ENCODE data around the gene HNRNPU.
A peak's percentile ranks its signal among the peaks of the same experiment; 100 is the strongest.

- TF ChIP-seq CTCF (IDR thresholded peaks at IDR 0.05; ENCODE audit: low read depth, low read length, missing input control) (no peak), HNF4A (conservative IDR thresholded peaks at IDR 0.05) (peak; percentile 32 to 63), ATF3 (IDR thresholded peaks at IDR 0.05) (no peak), TAF1 (conservative IDR thresholded peaks at IDR 0.05) (no peak), MAX (IDR thresholded peaks at IDR 0.05) (no peak), RXRA (IDR thresholded peaks at IDR 0.05) (peak; percentile 40 to 69), GABPA (IDR thresholded peaks at IDR 0.05 in 1 of 2, conservative IDR thresholded peaks at IDR 0.05 in 1 of 2) (no peak), REST (IDR thresholded peaks at IDR 0.05) (no peak), FOXA2 (IDR thresholded peaks at IDR 0.05) (no peak), SP1 (IDR thresholded peaks at IDR 0.05) (no peak), JUND (IDR thresholded peaks at IDR 0.05) (no peak), RAD21 (IDR thresholded peaks at IDR 0.05) (no peak), EGR1 (IDR thresholded peaks at IDR 0.05; ENCODE audit: low read depth in 2 of 2) (no peak)
These were observed 14.1 kb downstream of the HNRNPU start for GRCh38 chr1:244850099-244850852.

All from liver (tissue), 3 donors.